NK-92 treated with Interleukin-12 subunit alpha and Interleukin-12 subunit beta, amount 100 ng/mL, for 24 hours (cell line): Measurements from ENCODE around the gene FOXP2.

Experiments
- DNase-seq: peaks from one replicate; lab custom pipeline; 2025; lab: John Stamatoyannopoulos, UW

The FOXP2 gene

DNA sequence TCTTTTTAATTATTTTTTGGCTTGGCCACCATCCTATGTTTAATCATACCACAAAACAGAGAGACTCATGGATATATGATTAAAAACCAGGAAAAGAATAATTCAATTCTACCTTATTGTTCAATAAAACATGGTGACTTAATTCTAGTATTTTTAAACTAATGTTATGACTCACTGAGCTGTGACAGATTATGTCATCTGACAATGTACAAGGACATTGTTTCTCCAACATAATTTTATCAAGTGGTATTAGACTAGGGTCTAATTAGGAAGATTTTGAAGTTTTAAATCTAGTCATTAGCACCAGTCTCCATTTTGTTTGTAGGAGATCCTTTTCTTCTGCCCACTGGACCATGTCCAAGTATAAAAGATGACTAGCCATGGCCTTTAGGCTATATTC, 307.9 kb downstream of the FOXP2 start:
- no peak for DNase-seq

- no peak for DNase-seq
Measured at GRCh38 chr7:114723308-114723707, 308.7 kb downstream of the FOXP2 start.

DNA sequence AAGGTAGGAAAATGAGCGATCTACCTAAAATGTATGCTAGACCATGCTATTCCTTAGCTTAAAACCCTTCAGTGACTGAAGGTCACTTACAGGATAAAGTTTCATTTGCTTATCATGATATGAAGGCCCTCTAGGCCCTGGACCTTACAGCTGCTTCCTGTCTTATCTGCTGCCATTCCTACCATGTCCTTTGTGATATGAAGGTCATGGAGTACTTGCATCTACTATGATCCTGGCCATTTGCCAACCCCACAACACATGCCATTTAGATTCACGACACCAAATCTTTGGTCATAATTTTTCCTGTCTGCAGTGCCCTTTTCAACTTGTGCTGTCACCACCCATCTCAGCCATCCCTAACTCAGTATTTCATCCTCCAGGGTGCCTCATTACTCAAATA, 325.5 kb downstream of the FOXP2 start:
- DNase-seq = no peak

GRCh38 chr7:114740941-114741340, 326.3 kb downstream of the FOXP2 start:
- DNase-seq = no peak

- DNase-seq = no peak
Measured at GRCh38 chr7:114741911-114742310, 327.3 kb downstream of the FOXP2 start.
